PFSK-1 (cell line): ENCODE data around the gene GEMIN5.

Experiments
- FOXP2 ChIP-seq: optimal IDR thresholded peaks from 2 replicates; pipeline ENCODE3; 2011; ENCODE audit warnings: borderline replicate concordance, control low read depth, inconsistent platforms; ENCODE audit not compliant: insufficient read depth; ENCODE audit errors: extremely low read length, extremely low read depth
- POLR2AphosphoS5 ChIP-seq: IDR thresholded peaks from 2 replicates; pipeline ENCODE4 v1.6.1; 2012; ENCODE audit warnings: low read depth, mild to moderate bottlenecking, control low read depth, low read length, moderate library complexity
- REST ChIP-seq, 2 experiments: IDR thresholded peaks; 2 replicates each; pipeline versions ENCODE4 v1.6.1 to v1.8.0; 2011 to 2012; ENCODE audit warnings: low read depth in 2 of 2, low read length in 2 of 2, control low read depth in 1 of 2, inconsistent platforms in 1 of 2, mild to moderate bottlenecking in 1 of 2, moderate library complexity in 1 of 2; ENCODE audit not compliant: insufficient read depth in 1 of 2
- SIN3A ChIP-seq: IDR thresholded peaks from 2 replicates; pipeline ENCODE4 v1.6.1; 2012; ENCODE audit warnings: mild to moderate bottlenecking, low read length, moderate library complexity, borderline replicate concordance; ENCODE audit not compliant: insufficient read depth
- TAF1 ChIP-seq: IDR thresholded peaks from 2 replicates; pipeline ENCODE4 v1.6.1; 2012; ENCODE audit warnings: low read length, control low read depth, borderline replicate concordance; ENCODE audit not compliant: insufficient read depth

The GEMIN5 gene

GRCh38 chr5:154873791-154874331 is 64.2 kb downstream of the GEMIN5 start:
- TF ChIP-seq TAF1 (no peak), SIN3A (no peak), REST (IDR thresholded peaks at IDR 0.05; ENCODE audit: insufficient read depth in 1 of 2, low read depth in 2 of 2, low read length in 2 of 2) (no peak), FOXP2 (no peak), POLR2AphosphoS5 (no peak)

- no peak for TF ChIP-seq POLR2AphosphoS5
- TF ChIP-seq TAF1, result no peak
- TF ChIP-seq FOXP2, result no peak
- TF ChIP-seq REST (IDR thresholded peaks at IDR 0.05; ENCODE audit: insufficient read depth in 1 of 2, low read depth in 2 of 2, low read length in 2 of 2), result no peak
- TF ChIP-seq SIN3A, result no peak
These were observed 66.3 kb downstream of the GEMIN5 start for GRCh38 chr5:154871734-154872133.

GRCh38 chr5:154868702-154869101 is 69.3 kb downstream of the GEMIN5 start:
- TF ChIP-seq TAF1, result no peak
- no peak for TF ChIP-seq FOXP2
- TF ChIP-seq POLR2AphosphoS5, result no peak
- no peak for TF ChIP-seq REST (IDR thresholded peaks at IDR 0.05; ENCODE audit: insufficient read depth in 1 of 2, low read depth in 2 of 2, low read length in 2 of 2)
- TF ChIP-seq SIN3A, result no peak

GRCh38 chr5:154866841-154867240 is 71.2 kb downstream of the GEMIN5 start:
- no peak for TF ChIP-seq FOXP2
- TF ChIP-seq SIN3A, result no peak
- no peak for TF ChIP-seq REST (IDR thresholded peaks at IDR 0.05; ENCODE audit: insufficient read depth in 1 of 2, low read depth in 2 of 2, low read length in 2 of 2)
- TF ChIP-seq TAF1, result no peak
